H1 (cell line): ENCODE data around the gene HADHA. TPM values are rescaled to one million over a fixed set of nuclear protein-coding genes. Genes with fewer than 3 reads are reported as not detected.

Source experiments
- CTCF ChIA-PET: fragments of 300-600 bp; sonication (Branson Sonifier 250); formaldehyde crosslinking; loops from one replicate; lab custom pipeline; 2021; ENCODE audit not compliant: partially characterized antibody; lab: Charles Lee
- POLR2A ChIA-PET: fragments of 300-600 bp; sonication (Branson Sonifier 250); formaldehyde crosslinking; loops from one replicate; lab custom pipeline; 2021; ENCODE audit warnings: inconsistent platforms; ENCODE audit not compliant: partially characterized antibody; lab: Charles Lee
- DNase-seq, 2 experiments: peaks; one replicate each; pipeline versions ENCODE4 v3.0.0 to v3.0.0-alpha.2; 2010 to 2022; ENCODE audit warnings: low spot score in 2 of 2, low read depth in 1 of 2, mixed read lengths in 1 of 2
- FAIRE-seq: peaks from 2 replicates; lab custom pipeline; 2011; peaks lifted over from hg19 to GRCh38; lab: Jason Lieb, UNC
- H2AFZ ChIP-seq: 2 replicates; pipeline ENCODE4 v1.8.1; 2012; ENCODE audit warnings: low read length, inconsistent platforms
- H2AK5ac ChIP-seq: 2 replicates; pipeline ENCODE4 v1.6.1; 2013; ENCODE audit warnings: low read depth, low read length
- H2BK120ac ChIP-seq: replicated peaks from 2 replicates; pipeline ENCODE3; 2013; ENCODE audit warnings: low read depth, low read length, inconsistent platforms
- H2BK12ac ChIP-seq: 2 replicates; pipeline ENCODE4 v1.6.1; 2013; ENCODE audit warnings: low read depth, low read length
- H2BK15ac ChIP-seq: 2 replicates; pipeline ENCODE4 v1.6.1; 2013; ENCODE audit warnings: low read length
- H2BK20ac ChIP-seq: 2 replicates; pipeline ENCODE4 v1.6.1; 2013; ENCODE audit warnings: low read length
- H2BK5ac ChIP-seq: 2 replicates; pipeline ENCODE4 v1.6.1; 2013; ENCODE audit warnings: low read depth, low read length
- H3K14ac ChIP-seq: 2 replicates; pipeline ENCODE4 v1.6.1; 2013; ENCODE audit warnings: inconsistent platforms; ENCODE audit not compliant: insufficient read length
- H3K18ac ChIP-seq: 2 replicates; pipeline ENCODE4 v1.6.1; 2013; ENCODE audit warnings: low read length; ENCODE audit errors: extremely low read depth
- H3K23ac ChIP-seq: 2 replicates; pipeline ENCODE4 v1.6.1; 2013; ENCODE audit warnings: inconsistent platforms; ENCODE audit not compliant: insufficient read length
- H3K23me2 ChIP-seq: 2 replicates; pipeline ENCODE4 v1.6.1; 2013; ENCODE audit warnings: low read depth, low read length
- H3K27ac ChIP-seq: 2 replicates; pipeline ENCODE4 v1.6.1; 2011; ENCODE audit warnings: low read depth, low read length, inconsistent platforms
- H3K27me3 ChIP-seq, 4 experiments: replicated peaks in 1 of 4; 1 replicate in 1 of 4; 2 replicates in 3 of 4; pipeline versions ENCODE4 v1.6.1 to v1.8.1; 2011 to 2013; ENCODE audit warnings: low read length in 3 of 4, mild to moderate bottlenecking in 3 of 4, inconsistent platforms in 2 of 4, mixed read lengths in 2 of 4, moderate library complexity in 1 of 4; ENCODE audit not compliant: control insufficient read depth in 3 of 4, insufficient read depth in 3 of 4; ENCODE audit errors: extremely low read depth in 1 of 4
- H3K36me3 ChIP-seq, 4 experiments: 2 replicates each; pipeline versions ENCODE4 v1.6.1 to v1.8.1; 2011 to 2013; ENCODE audit warnings: mild to moderate bottlenecking in 4 of 4, low read length in 3 of 4, moderate library complexity in 2 of 4, control low read depth in 1 of 4, inconsistent platforms in 1 of 4; ENCODE audit not compliant: insufficient read depth in 4 of 4, control insufficient read depth in 2 of 4
- H3K4ac ChIP-seq: replicated peaks from 2 replicates; pipeline ENCODE3; 2013; ENCODE audit warnings: low read length, low read depth, mixed read lengths, inconsistent platforms; ENCODE audit not compliant: insufficient read length
- H3K4me1 ChIP-seq, 4 experiments: replicated peaks in 1 of 4; 1 replicate in 1 of 4; 2 replicates in 3 of 4; pipeline versions ENCODE4 v1.6.1 to v1.8.1; 2011 to 2013; ENCODE audit warnings: low read length in 3 of 4, inconsistent platforms in 2 of 4, mixed read lengths in 1 of 4; ENCODE audit not compliant: insufficient read depth in 4 of 4, control insufficient read depth in 3 of 4
- H3K4me2 ChIP-seq, 2 experiments: 2 replicates each; pipeline versions ENCODE4 v1.6.1 to v1.8.1; 2011 to 2013; ENCODE audit warnings: low read depth in 2 of 2, low read length in 2 of 2, control low read depth in 1 of 2, inconsistent platforms in 1 of 2, mild to moderate bottlenecking in 1 of 2; ENCODE audit not compliant: insufficient read depth in 1 of 2
- H3K4me3 ChIP-seq, 4 experiments: fragments of 200-600, 300-600 bp in 1 of 4; sonication (generic), shearing (Covaris generic), sonication (Bioruptor Twin) in 1 of 4; 2 replicates each; pipeline versions ENCODE4 v1.5.1 to v1.8.1; 2011 to 2016; ENCODE audit warnings: low read length in 4 of 4, low read depth in 3 of 4, control low read depth in 2 of 4, inconsistent platforms in 2 of 4, mild to moderate bottlenecking in 2 of 4, mixed read lengths in 1 of 4, moderate library complexity in 1 of 4; ENCODE audit not compliant: insufficient read depth in 2 of 4; ENCODE audit errors: extremely low read depth in 1 of 4
- H3K56ac ChIP-seq: replicated peaks from 2 replicates; pipeline ENCODE3; 2013; ENCODE audit warnings: low read depth, mild to moderate bottlenecking, mixed read lengths, low read length, inconsistent platforms; ENCODE audit not compliant: insufficient read length
- H3K79me1 ChIP-seq: 2 replicates; pipeline ENCODE4 v1.6.1; 2013; ENCODE audit warnings: low read depth, low read length, control low read depth
- H3K79me2 ChIP-seq, 2 experiments: 2 replicates each; pipeline versions ENCODE4 v1.6.1 to v1.8.1; 2012 to 2013; ENCODE audit warnings: low read length in 2 of 2, mild to moderate bottlenecking in 2 of 2, inconsistent platforms in 1 of 2; ENCODE audit not compliant: insufficient read depth in 2 of 2, control insufficient read depth in 1 of 2
- H3K9ac ChIP-seq, 4 experiments: replicated peaks in 1 of 4; 1 replicate in 1 of 4; 2 replicates in 3 of 4; pipeline versions ENCODE4 v1.6.1 to v1.8.1; 2011 to 2013; ENCODE audit warnings: low read depth in 3 of 4, low read length in 3 of 4, control low read depth in 2 of 4, mild to moderate bottlenecking in 2 of 4, moderate library complexity in 2 of 4, inconsistent platforms in 1 of 4; ENCODE audit errors: extremely low read depth in 1 of 4
- H3K9me3 ChIP-seq, 2 experiments: 2 replicates each; pipeline versions ENCODE4 v1.6.1 to v1.8.1; 2012 to 2013; ENCODE audit warnings: mild to moderate bottlenecking in 2 of 2, moderate library complexity in 2 of 2, control low read depth in 1 of 2, inconsistent platforms in 1 of 2, low read depth in 1 of 2, low read length in 1 of 2, mixed read lengths in 1 of 2; ENCODE audit not compliant: insufficient read depth in 2 of 2
- H4K20me1 ChIP-seq, 2 experiments: replicated peaks in 1 of 2; 2 replicates each; pipeline versions ENCODE3 to v1.8.1; 2011 to 2013; ENCODE audit warnings: inconsistent platforms in 2 of 2, low read length in 2 of 2, mild to moderate bottlenecking in 1 of 2; ENCODE audit not compliant: insufficient read depth in 2 of 2, control insufficient read depth in 1 of 2
- H4K5ac ChIP-seq: 2 replicates; pipeline ENCODE4 v1.6.1; 2013; ENCODE audit warnings: low read length, low read depth, mixed read lengths, inconsistent platforms; ENCODE audit not compliant: insufficient read length
- H4K8ac ChIP-seq: 2 replicates; pipeline ENCODE4 v1.8.0; 2013; ENCODE audit warnings: mild to moderate bottlenecking, moderate library complexity, low read length, inconsistent platforms; ENCODE audit not compliant: insufficient read depth; ENCODE audit errors: extremely low read depth
- H4K91ac ChIP-seq: replicated peaks from 2 replicates; pipeline ENCODE3; 2013; ENCODE audit warnings: low read length, mixed read lengths, inconsistent platforms; ENCODE audit not compliant: insufficient read length
- HDAC2 ChIP-seq, 2 experiments: fragments of 300-600 bp in 1 of 2; sonication (generic) in 1 of 2; IDR thresholded peaks; 2 replicates each; pipeline ENCODE4 v1.6.1; 2011 to 2012; ENCODE audit warnings: low read depth in 2 of 2, low read length in 2 of 2, mild to moderate bottlenecking in 2 of 2, moderate library complexity in 2 of 2, borderline replicate concordance in 1 of 2, inconsistent platforms in 1 of 2
- POLR2A ChIP-seq, 2 experiments: IDR thresholded peaks; 1 replicate in 1 of 2; 2 replicates in 1 of 2; pipeline ENCODE4 v1.6.1; 2011; ENCODE audit warnings: low read depth in 2 of 2, low read length in 2 of 2, mild to moderate bottlenecking in 2 of 2; ENCODE audit errors: control extremely low read depth in 1 of 2
- SP1 ChIP-seq: IDR thresholded peaks from 2 replicates; pipeline ENCODE4 v1.6.1; 2011; ENCODE audit warnings: low read depth, low read length
- TEAD4 ChIP-seq: IDR thresholded peaks from 2 replicates; pipeline ENCODE4 v1.6.1; 2012; ENCODE audit warnings: low read depth, low read length, inconsistent platforms, mixed read lengths
- YY1 ChIP-seq: IDR thresholded peaks from 2 replicates; pipeline ENCODE4 v1.6.1; 2011; ENCODE audit warnings: low read depth, mild to moderate bottlenecking, low read length
- WGBS, 2 experiments: shearing (Covaris generic) in 1 of 2; methylation state at CpG; one replicate each; pipeline versions ENCODE4 v1.1.6 to v1.1.7; 2013 to 2015; ENCODE audit warnings: low lambda C conversion rate in 2 of 2, mixed read lengths in 2 of 2, inconsistent platforms in 1 of 2, low coverage in 1 of 2, missing lambda C conversion rate in 1 of 2; ENCODE audit not compliant: insufficient replicate concordance in 2 of 2, insufficient coverage in 1 of 2, insufficient read length in 1 of 2; ENCODE audit errors: extremely low coverage in 1 of 2, missing lambda C conversion rate in 1 of 2; 5-methylcytosine and 5-hydroxymethylcytosine counted together
- polyA plus RNA-seq, 7 experiments: library from polyadenylated mRNA; depleted of rRNA in 3 of 7; stranded (reverse) in 5 of 7; unstranded in 2 of 7; fragments of >200 nt in 5 of 7; fragments of 200-250 nt in 2 of 7; gene quantifications; 1 replicate in 5 of 7; 2 replicates in 1 of 7; 4 replicates in 1 of 7; pipeline versions ENCODE4 v1.2.1 to v1.2.3, GENCODE V29; 2011 to 2013; ENCODE audit warnings: missing spikeins in 2 of 7, mixed read lengths in 2 of 7
- total RNA-seq: library from RNA; stranded (reverse); fragmentation: NEBNext Ultra II Directional; extraction: Animal tissue kit (Norgen Biotek cat#: 25700); gene quantifications from 2 replicates; pipeline ENCODE4 v1.2.1, GENCODE V29; 2021

Gene HADHA
- total and polyA plus RNA-seq, 2 of the 8 experiments (the other 6 are each of a cell fraction or from before 2014, with no cell fraction given), result 64.6 to 131 TPM

DNA sequence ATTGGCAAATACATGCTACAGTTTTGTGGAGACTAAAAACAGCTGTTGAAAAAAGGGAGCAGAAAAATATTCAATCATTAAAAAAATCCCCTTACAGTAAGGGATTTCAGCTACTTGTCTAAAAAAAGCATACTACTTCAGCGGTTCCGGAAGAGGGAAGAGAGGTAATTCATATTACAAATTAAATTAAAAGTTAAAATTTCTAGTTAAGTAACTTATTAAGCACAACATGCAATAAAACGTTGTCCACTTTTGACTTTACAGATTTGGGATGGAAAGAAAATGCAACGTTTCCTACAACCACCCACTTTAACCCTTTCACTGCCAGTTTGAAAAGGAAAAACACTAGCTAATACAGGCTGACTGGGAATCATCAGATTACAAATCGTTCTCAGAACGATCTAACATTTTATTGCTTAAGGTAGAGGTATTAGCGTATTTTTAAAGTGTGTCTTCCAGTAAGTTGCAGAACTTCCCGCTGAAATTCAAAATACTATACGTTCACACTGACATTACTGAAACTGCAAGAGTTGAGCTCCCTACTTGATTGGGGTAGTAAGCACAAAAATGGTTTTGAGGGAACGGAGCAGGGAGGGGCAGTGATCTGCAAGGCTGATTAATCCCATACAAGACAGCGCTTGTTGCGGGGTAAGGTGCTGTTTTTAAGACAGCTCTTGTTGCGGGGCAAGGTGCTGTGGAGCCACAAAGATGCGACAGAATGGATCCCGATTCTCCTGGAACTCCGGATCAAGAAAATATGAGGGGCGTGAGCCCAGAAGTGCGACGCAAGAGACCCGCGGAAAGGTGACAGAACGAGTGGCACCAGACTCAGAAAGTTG is 743 bp downstream of the HADHA start:
- Histone ChIP-seq H2BK12ac (no peak overlapping the region), H3K18ac (no peak overlapping the region), H2BK15ac (no peak overlapping the region), H3K79me1 (no peaks in the 10 kb centered on the region; the same call in 1 of the 2 replicates), H3K56ac (no peak overlapping the region), H3K27me3 (no peaks in the 10 kb centered on the region), H3K23me2 (peaks cover 10% of the 10 kb centered on the region), H2BK120ac (no peak overlapping the region), H3K79me2 (peaks cover 2 to 82% of the 10 kb centered on the region in 2 experiments; a peak in 3 of 4 replicates), H2BK5ac (peak overlapping the region; percentile 85), H3K23ac (no peak overlapping the region), H4K20me1 (peaks cover 0 to 2% of the 10 kb centered on the region in 2 experiments), H3K4me2 (peak overlapping the region; percentile 77 to 83), H3K14ac (no peak overlapping the region), H3K4ac (no peak overlapping the region), H3K9me3 (no peaks in the 10 kb centered on the region), H4K8ac (no peak overlapping the region), H2AK5ac (no peak overlapping the region), H3K27ac (peak overlapping the region; percentile 94; the same call in 1 of the 2 replicates), H3K9ac (peak overlapping the region in 3 of 4 experiments; percentile 71 to 74 (median 72); a peak in 6 of 7 replicates), H2AFZ (peak overlapping the region; percentile 20; the same call in 1 of the 2 replicates), H2BK20ac (no peak overlapping the region), H3K36me3 (peaks cover 0 to under 1% (median 0%) of the 10 kb centered on the region in 4 experiments; a peak in 1 of 8 replicates), H3K4me1 (peaks cover 0 to 6% (median 1%) of the 10 kb centered on the region in 4 experiments; a peak in 3 of 7 replicates), H3K4me3 (peak overlapping the region; percentile 77 to 98 (median 85)), H4K5ac (peak overlapping the region; percentile 90), H4K91ac (no peak overlapping the region)
- DNase-seq (no peak), FAIRE-seq (no peak)
- POLR2A ChIA-PET, result interaction anchor here (0.9 to 5.1 kb wide), 20 partner anchors 10 to 364 kb away, joined by 3 to 37 read pairs (median 4); partner anchors contain the start of genes DRC1, KIF3C, RAB10 and SELENOI
- 2% methylated on average over 22 of the region's 22 CpGs; no CpG with 5 or more reads in 1 of the 2 experiments for WGBS, 2 experiments
- CTCF ChIA-PET, result interaction anchor here (0.8 to 2.3 kb wide), 6 partner anchors 8 to 91 kb away, joined by 3 to 8 read pairs (median 4); no protein-coding TSS in a partner anchor
- TF ChIP-seq SP1, result no peak
- no peak for TF ChIP-seq POLR2A (IDR thresholded peaks at IDR 0.05; ENCODE audit: control extremely low read depth in 1 of 2, low read depth in 2 of 2, low read length in 2 of 2)
- TF ChIP-seq HDAC2 (IDR thresholded peaks at IDR 0.05; ENCODE audit: borderline replicate concordance in 1 of 2, low read depth in 2 of 2, low read length in 2 of 2), result no peak
- TF ChIP-seq TEAD4, result no peak
- TF ChIP-seq YY1, result no peak
